Testis (tissue), 5 donors: ENCODE measurements around the gene C2orf68. TPM values are rescaled to one million over a fixed set of nuclear protein-coding genes. Genes with fewer than 3 reads are reported as not detected.
"Not testable (repeated sequence)": the region's sequence is repeated elsewhere in the genome, so short reads cannot be mapped to it uniquely, and the experiment has no call there.

Experiments used
- DNase-seq: peaks from one replicate; pipeline ENCODE4 v3.0.0-alpha.2; 2019
- H3K27ac ChIP-seq, 2 donors: fragments of 200-600 bp; sonication (generic); one replicate each; pipeline ENCODE4 v1.5.1; 2019
- H3K27me3 ChIP-seq: fragments of 200-600 bp; sonication (generic); one replicate; pipeline ENCODE4 v1.5.1; 2019
- H3K36me3 ChIP-seq: fragments of 200-600 bp; sonication (generic); one replicate; pipeline ENCODE4 v1.5.1; 2017; ENCODE audit warnings: low read depth; ENCODE audit errors: missing control alignments
- H3K4me1 ChIP-seq: fragments of 200-600 bp; sonication (generic); one replicate; pipeline ENCODE4 v1.5.1; 2019
- H3K4me3 ChIP-seq, 2 donors: fragments of 200-600 bp; sonication (generic); one replicate each; pipeline ENCODE4 v1.5.1; 2017 to 2019
- H3K9me3 ChIP-seq: fragments of 200-600 bp; sonication (generic); one replicate; pipeline ENCODE4 v1.5.1; 2017
- CTCF ChIP-seq, 3 experiments: fragments of 450-650 bp in 2 of 3; fragments of 200-600 bp in 1 of 3; sonication (generic) in 1 of 3; IDR thresholded peaks; one replicate each; pipeline ENCODE4 v1.5.1; 2016 to 2019; ENCODE audit warnings: antibody characterized with exemption in 3 of 3, mild to moderate bottlenecking in 2 of 3, moderate library complexity in 1 of 3
- POLR2A ChIP-seq: fragments of 450-650 bp; IDR thresholded peaks from one replicate; pipeline ENCODE4 v1.6.1; 2017; ENCODE audit warnings: antibody characterized with exemption, mild to moderate bottlenecking, moderate library complexity
- WGBS, 2 donors: methylation state at CpG; one replicate each; pipeline ENCODE4 v1.1.5; 2018; 5-methylcytosine and 5-hydroxymethylcytosine counted together
- intact Hi-C: fragments of 100-400 bp; cut with DNase I; formaldehyde crosslinking; loops from one replicate; pipeline ENCODE4 v1.15.1; 2023; ENCODE audit warnings: low total_unique reads
- long read RNA-seq, 2 donors: transcript quantifications; one replicate each; lab custom pipeline, GENCODE V29; 2026
- polyA plus RNA-seq: library from polyadenylated mRNA; stranded (reverse); fragments of 350-450 nt; fragmentation: Illumina TruSeq; extraction: RNeasy Lipid Tissue Mini Kit (QIAGEN cat#74804); gene quantifications from one replicate; pipeline ENCODE4 v1.2.3, GENCODE V29; 2014; ENCODE audit warnings: low read depth, low replicate concordance; ENCODE audit not compliant: insufficient read depth
- total RNA-seq, 2 donors: library from RNA; depleted of rRNA; stranded (reverse); fragments of >200 nt; gene quantifications; one replicate each; pipeline ENCODE4 v1.2.3, GENCODE V29; 2016

C2orf68 gene
- 10 to 100 TPM; 22.9 to 37.6 TPM for total RNA-seq
- polyA plus RNA-seq, result 55.7 TPM
- long read RNA-seq, donor 1, transcript C2orf68-201 (4 exons, 2,837 nt), result major isoform, 14 of 16 reads
- long read RNA-seq, donor 1, partial matches to known transcripts, result 0 of 16 reads
- long read RNA-seq, donor 1, other reads (novel, unspliced or antisense), result 0 of 16 reads
- long read RNA-seq, donor 2, transcript C2orf68-201 (4 exons, 2,837 nt), result major isoform, 5 of 120 reads
- long read RNA-seq, donor 2, partial matches to known transcripts, result 112 of 120 reads
- long read RNA-seq, donor 2, other reads (novel, unspliced or antisense), result 0 of 120 reads

- peak; percentile 95 for DNase-seq
- intact Hi-C loops, result no loop called here
- Histone ChIP-seq H3K27me3 (no peaks in the 10 kb centered on the region), H3K9me3 (no peaks in the 10 kb centered on the region), H3K27ac (peak within 1 kb of the TSS; percentile 78 to 86), H3K4me1 (peaks cover 11% of the 10 kb centered on the region), H3K4me3 (peak within 1 kb of the TSS; percentile 83 to 99), H3K36me3 (no peaks in the 10 kb centered on the region)
- WGBS, 2 donors, result 5 to 12% methylated on average over 41 to 72 of the region's 73 CpGs
- TF ChIP-seq CTCF (IDR thresholded peaks at IDR 0.05) (no peak), POLR2A (no peak)
Measured at GRCh38 chr2:85611705-85612587, at the start of gene C2orf68. Gene C2orf68, minus strand, starts transcription at chr2:85612066. Its CDS starts 82 bp downstream, at chr2:85611984.

GRCh38 chr2:85661139-85661858, 49.4 kb upstream of the C2orf68 start:
- DNase-seq, result no peak
- Histone ChIP-seq H3K36me3 (no peaks in the 10 kb centered on the region), H3K9me3 (no peaks in the 10 kb centered on the region), H3K27me3 (no peaks in the 10 kb centered on the region), H3K4me3 (no peak overlapping the region), H3K27ac (peak overlapping the region in 1 of 2 donors; percentile 50), H3K4me1 (peaks cover 13% of the 10 kb centered on the region)
- 78% methylated on average over 14 of the region's 14 CpGs; no CpG with 5 or more reads in 1 of the 2 donors for whole genome bisulfite sequencing, 2 donors
- TF ChIP-seq CTCF (IDR thresholded peaks at IDR 0.05) (no peak), POLR2A (no peak)
- intact Hi-C loops, result no loop called here

GRCh38 chr2:85660725-85661124, 48.9 kb upstream of the C2orf68 start:
- peaks cover 13% of the 10 kb centered on the region for H3K4me1 ChIP-seq
- no peaks in the 10 kb centered on the region for H3K36me3 ChIP-seq
- H3K27ac ChIP-seq, result no peak overlapping the region
- TF ChIP-seq CTCF (IDR thresholded peaks at IDR 0.05) (no peak), POLR2A (no peak)
- H3K4me3 ChIP-seq, result no peak overlapping the region
- DNase-seq, result no peak
- no peaks in the 10 kb centered on the region for H3K27me3 ChIP-seq
- no peaks in the 10 kb centered on the region for H3K9me3 ChIP-seq
- 68 to 81% methylated on average over 4 to 7 of the region's 7 CpGs for WGBS, 2 donors
- intact Hi-C loops, result no loop called here

GRCh38 chr2:85660301-85660700, 48.4 kb upstream of the C2orf68 start:
- H3K9me3 ChIP-seq, H3K27ac ChIP-seq, H3K4me3 ChIP-seq, H3K27me3 ChIP-seq, intact Hi-C loops, DNase-seq, H3K36me3 ChIP-seq: not testable (repeated sequence)
- H3K4me1 ChIP-seq, result peaks cover 13% of the 10 kb centered on the region
- 95 to 98% methylated on average over 10 to 11 of the region's 11 CpGs for WGBS, 2 donors
